GM12892 (cell line): Measurements from ENCODE around the gene ADGRG6.

Source experiments
- POLR2A ChIP-seq: IDR thresholded peaks from 2 replicates; pipeline ENCODE4 v1.6.1; 2011; ENCODE audit warnings: low read depth, low read length, control low read depth
- TAF1 ChIP-seq: IDR thresholded peaks from 2 replicates; pipeline ENCODE4 v1.6.1; 2011; ENCODE audit warnings: low read depth, mild to moderate bottlenecking, control low read depth, low read length, borderline replicate concordance

DNA sequence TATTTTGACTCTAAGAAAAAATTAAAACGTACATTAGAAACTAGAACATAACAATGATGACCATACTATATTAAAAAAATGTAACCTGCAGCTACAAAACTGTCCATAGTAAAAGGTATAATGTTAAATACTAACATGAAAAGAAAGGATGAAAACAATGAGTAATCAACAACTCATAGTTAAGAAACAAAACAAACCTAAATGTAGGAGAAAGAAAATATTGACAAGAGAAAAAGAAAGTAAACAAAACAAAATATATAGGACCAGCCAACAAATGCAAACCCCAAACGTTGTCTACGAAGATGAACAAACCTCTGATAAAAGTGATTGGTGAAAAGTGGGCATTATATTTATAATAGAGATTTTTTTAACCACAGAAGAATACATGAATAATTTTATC lies 41.1 kb upstream of the ADGRG6 start:
- no peak for TF ChIP-seq POLR2A
- no peak for TF ChIP-seq TAF1
